HG03135 (cell line): ENCODE results near the gene DCP2.
"Not testable (repeated sequence)": the region's sequence is repeated elsewhere in the genome, so short reads cannot be mapped to it uniquely, and the experiment has no call there.

Source experiments
- ATAC-seq: cut with Tn5 transposase; IDR thresholded peaks from one replicate; pipeline ENCODE4 v1.9.1; 2021; ENCODE audit warnings: mild to moderate bottlenecking, moderate library complexity; ENCODE audit not compliant: unreplicated experiment

Gene DCP2

GRCh38 chr5:112976432-112977309 is at the start of gene DCP2:
Gene DCP2, plus strand, starts transcription at chr5:112976798. Its CDS starts 136 bp downstream, at chr5:112976934.
- ATAC-seq: peak; percentile 98

- ATAC-seq: peak; percentile 66
Measured at GRCh38 chr5:112929336-112930081, 47.1 kb upstream of the DCP2 start.

GRCh38 chr5:112930082-112930344 is 46.6 kb upstream of the DCP2 start:
- ATAC-seq: peak; percentile 44

GRCh38 chr5:112931473-112931872 is 45.1 kb upstream of the DCP2 start:
- ATAC-seq: no peak

GRCh38 chr5:112933105-112933504 is 43.5 kb upstream of the DCP2 start:
- no peak for ATAC-seq

GRCh38 chr5:112933651-112934365 is 42.8 kb upstream of the DCP2 start:
- ATAC-seq: no peak

- no peak for ATAC-seq
Measured at GRCh38 chr5:112934366-112934663, 42.3 kb upstream of the DCP2 start.

GRCh38 chr5:112935675-112936074 is 40.9 kb upstream of the DCP2 start:
- no peak for ATAC-seq

- ATAC-seq: no peak
Measured at GRCh38 chr5:112938286-112938685, 38.3 kb upstream of the DCP2 start.

- no peak for ATAC-seq
Measured at GRCh38 chr5:112940670-112941069, 35.9 kb upstream of the DCP2 start.

- no peak for ATAC-seq
Measured at GRCh38 chr5:112948458-112948857, 28.1 kb upstream of the DCP2 start.

GRCh38 chr5:112951124-112951702 is 25.4 kb upstream of the DCP2 start:
- peak; percentile 62 for ATAC-seq

GRCh38 chr5:112956606-112957005 is 20.0 kb upstream of the DCP2 start:
- no peak for ATAC-seq

GRCh38 chr5:112957036-112957808 is 19.4 kb upstream of the DCP2 start:
- no peak for ATAC-seq

GRCh38 chr5:112958093-112959088 is 18.2 kb upstream of the DCP2 start:
- ATAC-seq: peak; percentile 83

- not testable (repeated sequence) for ATAC-seq
Measured at GRCh38 chr5:112959872-112960271, 16.7 kb upstream of the DCP2 start.

- no peak for ATAC-seq
Measured at GRCh38 chr5:112960315-112960714, 16.3 kb upstream of the DCP2 start.

GRCh38 chr5:112960863-112961504 is 15.6 kb upstream of the DCP2 start:
- no peak for ATAC-seq

GRCh38 chr5:112963374-112963733 is 13.2 kb upstream of the DCP2 start:
- not testable (repeated sequence) for ATAC-seq
